ENCODE data around the gene ZBTB45.

The ZBTB45 gene

DNA sequence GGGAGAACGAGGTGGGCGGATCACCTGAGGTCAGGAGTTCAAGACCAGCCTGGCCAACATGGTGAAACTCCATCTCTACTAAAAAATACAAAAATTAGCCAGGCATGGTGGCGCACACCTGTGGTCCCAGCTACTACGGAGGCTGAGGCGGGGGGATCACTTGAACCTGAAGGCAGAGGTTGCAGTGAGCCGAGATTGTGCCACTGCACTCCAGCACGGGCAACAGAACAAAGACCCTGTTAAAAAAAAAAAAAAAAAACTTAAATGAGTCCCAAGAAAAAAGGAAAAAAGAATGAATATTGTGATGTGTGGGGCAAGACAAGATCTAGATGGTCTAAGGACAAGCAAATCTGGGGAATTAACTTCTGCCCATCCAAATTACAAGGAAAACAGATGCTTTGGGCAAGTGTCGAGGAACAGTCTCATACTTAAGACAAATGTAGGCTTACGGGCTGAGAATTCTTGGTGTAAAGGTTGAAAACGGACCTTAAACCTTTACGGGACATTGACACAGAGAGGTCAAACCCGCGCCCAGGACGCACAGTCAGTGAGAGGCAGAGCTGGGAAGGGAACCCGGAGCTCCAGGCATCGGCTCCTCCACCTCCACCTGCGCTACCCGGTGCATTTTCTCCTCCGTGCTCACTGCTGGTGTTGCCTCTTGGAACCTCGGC, 53.4 kb downstream of the ZBTB45 start:
- TF ChIP-seq, protein P1, sequence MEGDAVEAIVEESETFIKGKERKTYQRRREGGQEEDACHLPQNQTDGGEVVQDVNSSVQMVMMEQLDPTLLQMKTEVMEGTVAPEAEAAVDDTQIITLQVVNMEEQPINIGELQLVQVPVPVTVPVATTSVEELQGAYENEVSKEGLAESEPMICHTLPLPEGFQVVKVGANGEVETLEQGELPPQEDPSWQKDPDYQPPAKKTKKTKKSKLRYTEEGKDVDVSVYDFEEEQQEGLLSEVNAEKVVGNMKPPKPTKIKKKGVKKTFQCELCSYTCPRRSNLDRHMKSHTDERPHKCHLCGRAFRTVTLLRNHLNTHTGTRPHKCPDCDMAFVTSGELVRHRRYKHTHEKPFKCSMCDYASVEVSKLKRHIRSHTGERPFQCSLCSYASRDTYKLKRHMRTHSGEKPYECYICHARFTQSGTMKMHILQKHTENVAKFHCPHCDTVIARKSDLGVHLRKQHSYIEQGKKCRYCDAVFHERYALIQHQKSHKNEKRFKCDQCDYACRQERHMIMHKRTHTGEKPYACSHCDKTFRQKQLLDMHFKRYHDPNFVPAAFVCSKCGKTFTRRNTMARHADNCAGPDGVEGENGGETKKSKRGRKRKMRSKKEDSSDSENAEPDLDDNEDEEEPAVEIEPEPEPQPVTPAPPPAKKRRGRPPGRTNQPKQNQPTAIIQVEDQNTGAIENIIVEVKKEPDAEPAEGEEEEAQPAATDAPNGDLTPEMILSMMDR (IDR thresholded peaks at IDR 0.05), result no peak
